Fibroblast of mammary gland (primary cell): ENCODE data around the gene DTNBP1.
"Not testable (repeated sequence)": the region's sequence is repeated elsewhere in the genome, so short reads cannot be mapped to it uniquely, and the experiment has no call there.

Experiments used
- DNase-seq: peaks from one replicate; pipeline ENCODE4 v3.0.0-alpha.2; 2010; ENCODE audit warnings: low read depth
- H3K4me3 ChIP-seq: 2 replicates; pipeline ENCODE4 v1.5.1; 2011; ENCODE audit warnings: low read depth, mild to moderate bottlenecking, low read length, moderate library complexity; ENCODE audit not compliant: control insufficient read depth
- TF ChIP-seq, protein P1 (sequence below): conservative IDR thresholded peaks from 2 replicates; pipeline ENCODE4 v1.5.1; 2011; ENCODE audit warnings: low read depth, low read length, inconsistent platforms; ENCODE audit not compliant: control insufficient read depth, insufficient read depth

DTNBP1 gene

GRCh38 chr6:15668918-15669317 is 6.1 kb upstream of the DTNBP1 start:
- TF ChIP-seq, protein P1, sequence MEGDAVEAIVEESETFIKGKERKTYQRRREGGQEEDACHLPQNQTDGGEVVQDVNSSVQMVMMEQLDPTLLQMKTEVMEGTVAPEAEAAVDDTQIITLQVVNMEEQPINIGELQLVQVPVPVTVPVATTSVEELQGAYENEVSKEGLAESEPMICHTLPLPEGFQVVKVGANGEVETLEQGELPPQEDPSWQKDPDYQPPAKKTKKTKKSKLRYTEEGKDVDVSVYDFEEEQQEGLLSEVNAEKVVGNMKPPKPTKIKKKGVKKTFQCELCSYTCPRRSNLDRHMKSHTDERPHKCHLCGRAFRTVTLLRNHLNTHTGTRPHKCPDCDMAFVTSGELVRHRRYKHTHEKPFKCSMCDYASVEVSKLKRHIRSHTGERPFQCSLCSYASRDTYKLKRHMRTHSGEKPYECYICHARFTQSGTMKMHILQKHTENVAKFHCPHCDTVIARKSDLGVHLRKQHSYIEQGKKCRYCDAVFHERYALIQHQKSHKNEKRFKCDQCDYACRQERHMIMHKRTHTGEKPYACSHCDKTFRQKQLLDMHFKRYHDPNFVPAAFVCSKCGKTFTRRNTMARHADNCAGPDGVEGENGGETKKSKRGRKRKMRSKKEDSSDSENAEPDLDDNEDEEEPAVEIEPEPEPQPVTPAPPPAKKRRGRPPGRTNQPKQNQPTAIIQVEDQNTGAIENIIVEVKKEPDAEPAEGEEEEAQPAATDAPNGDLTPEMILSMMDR, result no peak
- H3K4me3 ChIP-seq, result no peak overlapping the region
- DNase-seq, result no peak

- DNase-seq, H3K4me3 ChIP-seq: not testable (repeated sequence)
Measured at GRCh38 chr6:15666896-15667295, 4.1 kb upstream of the DTNBP1 start.

GRCh38 chr6:15665237-15665636 is 2.4 kb upstream of the DTNBP1 start:
- DNase-seq, result no peak
- TF ChIP-seq, protein P1, result no peak
- H3K4me3 ChIP-seq, result no peak overlapping the region

DNA sequence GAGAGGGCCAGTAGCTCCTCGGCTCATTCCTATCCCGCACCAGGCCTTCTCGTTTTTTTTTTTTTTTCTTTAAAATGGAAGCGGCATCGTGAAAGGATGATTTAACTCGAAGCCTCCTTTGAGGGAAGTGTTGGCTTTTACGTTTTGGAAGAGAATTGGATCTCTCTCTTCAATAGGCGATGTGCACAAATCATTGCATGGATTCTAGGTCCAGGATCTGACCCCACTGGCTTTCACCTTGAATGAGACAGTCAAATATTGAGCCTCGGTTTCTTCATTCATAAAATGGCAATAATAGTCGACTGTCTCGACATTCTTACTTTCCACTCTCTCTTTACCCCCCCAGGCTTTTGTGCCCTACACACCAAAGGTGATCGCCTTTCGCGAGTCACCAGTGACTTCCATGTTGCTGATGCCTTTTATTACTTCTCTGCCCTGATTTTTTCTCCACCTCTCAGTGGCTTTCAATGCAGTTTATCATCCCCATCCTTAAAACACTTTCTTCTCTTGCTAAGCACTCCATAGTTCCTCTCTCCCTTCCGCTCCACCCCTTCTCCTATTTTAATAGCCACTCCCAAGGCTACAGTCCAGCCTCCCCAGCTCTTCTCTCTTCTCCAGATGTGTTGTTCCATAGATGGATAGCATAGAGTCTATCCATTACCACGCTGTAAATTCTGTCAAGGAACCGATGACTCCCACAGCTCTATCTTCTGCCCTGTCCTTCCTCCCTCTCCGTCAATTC is 473 bp upstream of the DTNBP1 start:
- peak overlapping the region; percentile 20 for H3K4me3 ChIP-seq
- DNase-seq, result no peak
- TF ChIP-seq, protein P1, result no peak

DNA sequence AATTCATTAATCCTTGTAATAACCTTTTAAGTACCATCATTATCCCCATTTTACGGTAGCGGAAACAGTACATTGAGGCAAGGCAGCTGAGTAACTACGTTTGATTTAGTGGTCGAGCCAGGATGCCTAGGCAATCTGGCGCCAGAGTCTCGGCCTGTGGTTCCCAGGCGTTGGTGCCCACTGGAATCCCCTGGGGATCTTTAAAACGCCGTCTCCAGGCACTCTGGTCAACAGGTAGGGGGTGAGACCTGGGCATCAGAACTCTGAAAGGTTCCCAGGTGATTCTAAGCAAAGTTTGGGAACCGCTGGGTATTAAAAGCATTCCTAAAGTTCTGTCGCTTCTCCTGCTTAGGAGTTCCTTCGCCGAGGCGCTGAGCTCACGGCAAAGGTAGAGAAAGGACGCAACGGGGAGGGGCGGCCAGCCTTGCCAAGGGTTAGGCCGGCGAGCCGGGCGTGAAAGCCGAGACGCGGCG is 939 bp downstream of the DTNBP1 start:
- H3K4me3 ChIP-seq, result peak overlapping the region; percentile 64
- no peak for DNase-seq

GRCh38 chr6:15659181-15659580 is 3.6 kb downstream of the DTNBP1 start:
- DNase-seq, result no peak
- no peak overlapping the region for H3K4me3 ChIP-seq
- TF ChIP-seq, protein P1, result no peak

More for the DNA sequence above, 939 bp downstream of the DTNBP1 start:
- TF ChIP-seq, protein P1, result no peak

DNA sequence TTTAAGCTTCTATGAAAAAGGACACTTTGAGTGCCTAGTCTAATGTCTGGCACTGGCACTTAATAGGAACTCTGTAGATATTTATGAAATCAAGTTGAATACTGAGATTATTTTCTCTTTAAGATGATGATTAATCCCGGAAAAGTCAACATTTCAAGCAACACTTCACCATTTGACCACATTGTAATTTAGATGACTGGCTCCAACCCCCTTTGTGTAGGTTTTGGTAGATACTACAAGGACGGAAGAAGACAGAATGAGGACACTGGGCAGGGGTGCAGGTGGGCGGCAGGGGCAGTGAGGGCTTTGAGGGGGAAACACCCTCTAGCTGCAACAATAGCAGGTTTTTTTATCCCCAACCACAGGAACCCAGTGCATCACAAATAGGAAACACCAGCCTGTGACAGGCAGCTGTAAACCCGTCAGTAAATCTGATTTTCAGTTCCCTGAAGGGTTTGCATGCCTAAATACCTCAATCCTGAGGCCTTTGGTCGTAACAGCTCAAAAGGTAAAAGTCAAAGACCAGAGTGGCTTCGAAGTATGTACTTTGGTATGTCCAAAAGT is 4.6 kb downstream of the DTNBP1 start:
- DNase-seq, result no peak
- TF ChIP-seq, protein P1, result no peak
- no peak overlapping the region for H3K4me3 ChIP-seq
